GM12872 (cell line): ENCODE measurements around the gene SIM1.

Source experiments
- CTCF ChIP-seq: IDR thresholded peaks from 3 replicates; pipeline ENCODE4 v1.5.1; 2011; ENCODE audit warnings: low read depth, mild to moderate bottlenecking, low read length, moderate library complexity; ENCODE audit not compliant: insufficient read depth

Gene SIM1

GRCh38 chr6:100493206-100493888 is 28.6 kb upstream of the SIM1 start:
- no peak for TF ChIP-seq CTCF

GRCh38 chr6:100491952-100492670 is 27.4 kb upstream of the SIM1 start:
- no peak for TF ChIP-seq CTCF

GRCh38 chr6:100490065-100490464 is 25.3 kb upstream of the SIM1 start:
- TF ChIP-seq CTCF = no peak

GRCh38 chr6:100488244-100488643 is 23.5 kb upstream of the SIM1 start:
- TF ChIP-seq CTCF = no peak

GRCh38 chr6:100487638-100488037 is 22.9 kb upstream of the SIM1 start:
- TF ChIP-seq CTCF = no peak

- no peak for TF ChIP-seq CTCF
Observed at GRCh38 chr6:100485268-100485667, 20.5 kb upstream of the SIM1 start.

- TF ChIP-seq CTCF = no peak
Observed at GRCh38 chr6:100484474-100484873, 19.8 kb upstream of the SIM1 start.
